ENCODE results near the gene SETD9. TPM values are rescaled to one million over a fixed set of nuclear protein-coding genes. Genes with fewer than 3 reads are reported as not detected.

The SETD9 gene
- total RNA-seq, 4 donors from 2014 or later, result 3.3 to 16.8 (median 8.0) TPM

DNA sequence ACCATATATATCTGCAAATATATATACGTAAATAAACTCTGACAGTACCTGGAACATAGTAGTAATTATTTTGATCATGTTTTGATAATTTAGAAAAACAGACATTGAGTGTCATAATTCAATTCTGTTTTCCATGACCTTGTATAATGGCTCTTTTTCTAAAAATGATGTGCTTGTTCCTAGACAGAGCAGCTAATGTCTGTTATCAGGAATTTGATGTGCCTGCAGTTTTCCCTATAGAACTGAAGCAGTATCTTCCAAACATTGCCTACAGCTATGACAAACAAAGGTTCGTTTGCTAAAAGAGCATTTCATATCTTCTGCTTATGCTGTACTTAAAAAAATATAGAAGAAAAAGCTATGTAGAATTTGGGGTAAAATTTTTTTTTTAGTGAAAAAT, 5.3 kb downstream of the SETD9 start:
- peaks cover 0 to 9% (median 6%) of the 10 kb centered on the region in 4 donors for H3K4me1 ChIP-seq
- no peak for TF ChIP-seq CTCF (IDR thresholded peaks at IDR 0.05)
- no peak for TF ChIP-seq EP300 (IDR thresholded peaks at IDR 0.05)
- TF ChIP-seq POLR2A (IDR thresholded peaks at IDR 0.05), result no peak
- no peak for DNase-seq (ENCODE audit: low spot score in 2 of 2)
- no peak overlapping the region for H3K4me3 ChIP-seq
- H3K9me3 ChIP-seq, result no peaks in the 10 kb centered on the region
- H3K27ac ChIP-seq, result no peak overlapping the region
- WGBS, 2 donors, result 83 to 84% methylated on average over 2 of the region's 2 CpGs
- H3K27me3 ChIP-seq, result no peaks in the 10 kb centered on the region
- peaks cover 0 to 4% (median 0%) of the 10 kb centered on the region in 3 donors for H3K36me3 ChIP-seq

GRCh38 chr5:56917534-56917933, 8.1 kb downstream of the SETD9 start:
- no peak overlapping the region for H3K27ac ChIP-seq
- H3K36me3 ChIP-seq, result peaks cover 0 to 10% (median 8%) of the 10 kb centered on the region in 3 donors
- DNase-seq (ENCODE audit: low spot score in 2 of 2), result no peak
- WGBS, 2 donors, result 65 to 81% methylated on average over 2 of the region's 2 CpGs
- no peak overlapping the region for H3K4me3 ChIP-seq
- H3K9me3 ChIP-seq, result no peaks in the 10 kb centered on the region
- TF ChIP-seq EP300 (IDR thresholded peaks at IDR 0.05) (no peak), POLR2A (IDR thresholded peaks at IDR 0.05) (no peak), CTCF (IDR thresholded peaks at IDR 0.05) (no peak)
- peaks cover 0 to 10% (median 2%) of the 10 kb centered on the region in 4 donors for H3K4me1 ChIP-seq
- H3K27me3 ChIP-seq, result no peaks in the 10 kb centered on the region

GRCh38 chr5:56918054-56918453, 8.7 kb downstream of the SETD9 start:
- no peak for TF ChIP-seq POLR2A (IDR thresholded peaks at IDR 0.05)
- no peak for TF ChIP-seq EP300 (IDR thresholded peaks at IDR 0.05)
- TF ChIP-seq CTCF (IDR thresholded peaks at IDR 0.05), result no peak
- no peak for DNase-seq (ENCODE audit: low spot score in 2 of 2)
- Histone ChIP-seq H3K27me3 (no peaks in the 10 kb centered on the region), H3K27ac (no peak overlapping the region), H3K4me3 (no peak overlapping the region), H3K36me3 (peaks cover 0 to 15% (median 13%) of the 10 kb centered on the region in 3 donors), H3K4me1 (peaks cover 0 to 10% (median 2%) of the 10 kb centered on the region in 4 donors), H3K9me3 (no peaks in the 10 kb centered on the region)
- 75 to 77% methylated on average over 2 of the region's 2 CpGs for WGBS, 2 donors

DNA sequence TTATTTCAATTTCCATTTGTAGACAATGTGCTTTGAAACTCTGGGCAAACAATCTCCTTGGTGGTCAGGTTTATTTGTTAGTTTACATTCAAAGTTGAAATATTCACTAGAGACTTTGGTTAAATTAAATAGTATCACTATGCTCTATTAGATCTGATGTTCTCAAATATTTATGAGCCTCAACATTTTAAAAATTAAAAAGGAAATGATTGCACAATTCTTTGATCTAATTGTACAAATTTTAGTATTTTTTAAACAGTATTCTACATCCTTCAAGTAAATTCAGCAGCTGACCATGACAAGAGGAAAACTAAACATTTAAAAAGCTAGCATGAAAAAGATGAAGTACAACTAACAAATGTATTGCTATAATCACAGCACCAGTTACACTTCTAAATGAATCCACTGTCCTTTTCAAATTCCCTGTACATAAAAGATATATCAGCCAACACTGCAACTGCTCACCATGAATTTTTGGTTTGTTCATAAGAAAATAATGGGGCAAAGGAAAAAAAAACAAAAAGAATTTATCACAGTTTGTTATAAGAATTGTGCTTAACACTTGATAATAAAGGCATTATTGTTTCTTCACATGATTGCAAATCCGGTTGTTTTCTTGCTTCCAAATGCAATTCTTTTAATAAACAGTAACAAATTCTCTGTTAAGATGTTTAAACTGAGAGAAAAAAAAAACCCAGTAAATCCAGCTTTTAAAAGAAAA, 10.7 kb downstream of the SETD9 start:
- peaks cover 0 to 36% (median 16%) of the 10 kb centered on the region in 3 donors for H3K36me3 ChIP-seq
- no peak for TF ChIP-seq CTCF (IDR thresholded peaks at IDR 0.05)
- TF ChIP-seq POLR2A (IDR thresholded peaks at IDR 0.05), result no peak
- no peak for TF ChIP-seq EP300 (IDR thresholded peaks at IDR 0.05)
- H3K27me3 ChIP-seq, result no peaks in the 10 kb centered on the region
- no peak for DNase-seq (ENCODE audit: low spot score in 2 of 2)
- WGBS, 2 donors, result 34 to 39% methylated on average over 1 of the region's 1 CpG
- H3K27ac ChIP-seq, result no peak overlapping the region
- H3K4me3 ChIP-seq, result no peak overlapping the region
- H3K4me1 ChIP-seq, result peaks cover 0 to 10% (median 2%) of the 10 kb centered on the region in 4 donors
- H3K9me3 ChIP-seq, result no peaks in the 10 kb centered on the region

GRCh38 chr5:56922922-56923321, 13.5 kb downstream of the SETD9 start:
- TF ChIP-seq EP300 (IDR thresholded peaks at IDR 0.05) (no peak), CTCF (IDR thresholded peaks at IDR 0.05) (no peak), POLR2A (IDR thresholded peaks at IDR 0.05) (no peak)
- peaks cover under 1 to 60% (median 16%) of the 10 kb centered on the region in 3 donors for H3K36me3 ChIP-seq
- no peaks in the 10 kb centered on the region for H3K27me3 ChIP-seq
- no peak overlapping the region for H3K27ac ChIP-seq
- 95 to 99% methylated on average over 6 of the region's 6 CpGs for WGBS, 2 donors
- H3K9me3 ChIP-seq, result no peaks in the 10 kb centered on the region
- H3K4me3 ChIP-seq, result no peak overlapping the region
- no peak for DNase-seq (ENCODE audit: low spot score in 2 of 2)
- peaks cover 0 to 10% (median 2%) of the 10 kb centered on the region in 4 donors for H3K4me1 ChIP-seq
